GM21529 (cell line): ENCODE measurements around the gene GPS1.
A peak's percentile ranks its signal among the peaks of the same experiment; 100 is the strongest.

ENCODE experiments used
- ATAC-seq: cut with Tn5 transposase; IDR thresholded peaks from one replicate; pipeline ENCODE4 v1.9.1; 2021; ENCODE audit not compliant: unreplicated experiment

Gene GPS1

DNA sequence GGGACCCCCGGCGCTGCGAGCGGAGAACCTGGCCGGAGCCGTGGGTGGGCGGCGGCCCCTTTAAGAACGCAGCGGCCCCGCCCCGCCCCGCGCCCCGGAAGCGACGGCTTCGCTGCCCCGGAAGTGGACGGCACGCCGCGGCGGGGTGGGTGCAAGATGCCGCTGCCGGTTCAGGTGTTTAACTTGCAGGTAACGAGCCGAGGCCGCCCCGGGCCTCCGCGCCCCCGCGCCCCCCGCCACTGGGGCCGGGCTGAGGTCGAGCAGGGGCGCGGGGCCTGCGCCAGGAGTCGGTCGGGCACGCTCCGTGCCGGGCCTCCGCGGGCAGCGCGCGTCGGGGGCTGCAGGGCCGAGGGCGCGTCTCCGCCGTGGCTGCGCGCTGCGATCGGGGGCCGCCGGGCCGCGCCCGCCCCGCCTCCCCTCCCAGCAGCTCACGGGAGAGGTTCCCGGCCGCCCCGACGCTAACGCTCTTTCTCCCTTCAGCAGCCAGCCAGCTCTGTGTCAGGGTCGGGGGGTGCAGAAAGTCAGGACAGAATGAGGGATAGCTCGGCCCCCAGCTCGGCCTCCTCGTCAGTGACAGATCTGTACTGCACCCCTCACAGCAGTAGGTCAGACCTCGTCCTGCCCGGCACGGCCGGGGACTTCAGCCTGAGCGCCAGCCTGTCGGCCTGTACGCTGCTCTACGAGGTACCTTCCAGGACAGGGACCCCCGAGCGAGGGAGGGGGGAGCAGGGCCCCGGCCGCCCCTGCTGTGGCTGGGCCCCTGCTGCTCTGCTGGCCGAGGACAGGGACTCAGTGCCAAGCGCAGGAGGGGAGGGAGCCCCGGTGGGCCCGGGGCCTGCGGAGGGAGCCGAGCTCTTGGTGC is at the start of gene GPS1, which contains the start of gene RFNG:
Gene GPS1, plus strand, starts transcription at position 123 of the 862 bp plus-strand sequence. Its CDS starts 34 bp downstream, at position 157.
Gene RFNG, minus strand, starts transcription at position 36 of the 862 bp plus-strand sequence. CDS start 45 bp downstream, outside the sequence.
- ATAC-seq: peak; percentile 48

- ATAC-seq: no peak
Measured at GRCh38 chr17:82003411-82004381, 48.0 kb upstream of the GPS1 start.

GRCh38 chr17:82004517-82005455 is 46.9 kb upstream of the GPS1 start:
- no peak for ATAC-seq

DNA sequence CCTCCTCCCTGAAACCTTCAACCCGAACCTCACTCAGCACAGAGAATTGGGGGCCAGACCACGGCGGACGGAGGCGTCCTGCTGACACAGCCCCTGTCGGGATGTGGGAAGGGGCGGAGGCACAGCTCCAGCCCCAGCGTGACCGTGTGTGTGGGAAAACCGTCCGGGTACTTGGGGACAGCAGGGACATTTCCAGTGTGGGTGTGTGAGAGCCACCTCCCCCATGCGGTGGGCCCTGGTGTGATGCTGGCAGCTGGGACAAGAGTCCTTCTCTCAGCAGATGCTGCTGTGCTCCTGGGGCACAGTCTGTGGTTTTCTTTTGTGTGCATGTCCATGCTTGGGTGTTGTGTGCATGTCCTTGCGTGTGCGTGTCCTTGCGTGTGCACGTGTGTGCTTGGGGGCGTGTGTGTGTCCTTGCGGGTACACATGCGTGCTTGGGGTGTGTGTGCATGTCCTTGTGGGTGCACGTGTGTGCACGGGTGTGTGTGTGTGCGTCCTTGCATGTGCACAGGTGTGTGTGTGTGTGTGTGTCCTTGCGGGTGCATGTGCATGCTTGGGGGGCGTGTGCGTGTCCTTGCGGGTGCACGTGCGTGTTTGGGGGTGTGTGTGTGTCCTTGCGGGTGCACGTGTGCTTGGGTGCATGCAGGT is 45.9 kb upstream of the GPS1 start:
- ATAC-seq: no peak

DNA sequence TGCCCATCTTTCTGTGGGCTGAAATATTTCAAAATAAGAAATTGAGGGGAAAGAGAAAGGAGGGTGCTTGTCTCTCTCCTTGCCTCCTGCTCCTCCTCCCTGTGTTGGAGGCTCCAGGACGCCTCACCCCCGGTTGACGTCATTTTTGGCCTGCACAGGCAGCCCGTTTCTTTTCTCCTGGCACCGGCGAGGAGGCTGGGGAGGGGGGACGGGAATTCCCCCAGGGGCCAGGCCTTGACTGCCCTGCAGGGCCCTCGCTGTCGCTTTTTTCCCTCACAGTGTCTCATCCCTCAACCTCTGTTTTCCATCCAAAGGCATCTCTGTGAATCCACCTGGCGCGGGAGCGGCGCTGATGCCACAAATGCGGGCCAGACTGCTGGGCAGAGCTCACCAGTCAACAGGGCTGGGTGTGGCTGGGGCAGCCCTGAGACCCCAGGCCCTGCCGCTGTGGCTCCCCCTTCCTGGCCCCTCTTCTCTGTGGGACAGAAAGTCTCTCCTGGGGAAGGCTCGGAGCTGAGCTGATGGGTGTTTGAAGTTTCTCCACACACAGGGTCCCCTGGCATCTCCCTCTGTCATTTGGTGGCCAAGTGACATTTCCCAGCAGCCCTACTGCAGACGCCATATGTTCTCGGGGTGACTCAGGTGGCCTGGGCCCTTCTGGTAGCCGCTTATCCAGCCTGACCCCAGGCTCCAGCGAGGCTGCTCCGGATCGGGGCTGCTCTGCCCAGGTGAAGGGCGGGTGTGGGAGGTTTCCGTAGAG is 45.0 kb upstream of the GPS1 start:
- ATAC-seq: no peak

GRCh38 chr17:82007228-82007494 is 44.5 kb upstream of the GPS1 start:
- no peak for ATAC-seq

- ATAC-seq: no peak
Measured at GRCh38 chr17:82007495-82008257, 44.0 kb upstream of the GPS1 start.

GRCh38 chr17:82008258-82008940 is 43.3 kb upstream of the GPS1 start:
- ATAC-seq: no peak

DNA sequence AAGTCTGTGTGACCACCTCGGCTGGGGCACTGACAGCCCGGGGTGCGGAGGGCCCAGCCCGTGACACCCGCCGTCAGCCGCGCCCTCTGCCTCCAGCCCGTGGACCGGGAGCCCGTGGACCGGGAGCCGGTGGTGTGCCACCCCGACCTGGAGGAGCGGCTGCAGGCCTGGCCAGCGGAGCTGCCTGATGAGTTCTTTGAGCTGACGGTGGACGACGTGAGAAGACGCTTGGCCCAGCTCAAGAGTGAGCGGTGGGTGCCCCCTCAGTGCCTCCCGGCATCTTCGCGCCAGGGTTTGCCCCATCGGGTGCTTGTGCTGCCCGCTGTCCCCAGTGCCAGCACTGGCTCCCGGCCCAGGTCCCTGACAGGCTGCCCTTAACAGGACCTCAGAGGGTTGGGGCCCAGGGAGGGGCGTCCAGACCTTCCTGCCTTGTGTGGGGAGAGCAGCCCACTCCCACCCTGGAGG is 42.7 kb upstream of the GPS1 start:
- ATAC-seq: no peak

- no peak for ATAC-seq
Measured at GRCh38 chr17:82009413-82009812, 42.3 kb upstream of the GPS1 start.

DNA sequence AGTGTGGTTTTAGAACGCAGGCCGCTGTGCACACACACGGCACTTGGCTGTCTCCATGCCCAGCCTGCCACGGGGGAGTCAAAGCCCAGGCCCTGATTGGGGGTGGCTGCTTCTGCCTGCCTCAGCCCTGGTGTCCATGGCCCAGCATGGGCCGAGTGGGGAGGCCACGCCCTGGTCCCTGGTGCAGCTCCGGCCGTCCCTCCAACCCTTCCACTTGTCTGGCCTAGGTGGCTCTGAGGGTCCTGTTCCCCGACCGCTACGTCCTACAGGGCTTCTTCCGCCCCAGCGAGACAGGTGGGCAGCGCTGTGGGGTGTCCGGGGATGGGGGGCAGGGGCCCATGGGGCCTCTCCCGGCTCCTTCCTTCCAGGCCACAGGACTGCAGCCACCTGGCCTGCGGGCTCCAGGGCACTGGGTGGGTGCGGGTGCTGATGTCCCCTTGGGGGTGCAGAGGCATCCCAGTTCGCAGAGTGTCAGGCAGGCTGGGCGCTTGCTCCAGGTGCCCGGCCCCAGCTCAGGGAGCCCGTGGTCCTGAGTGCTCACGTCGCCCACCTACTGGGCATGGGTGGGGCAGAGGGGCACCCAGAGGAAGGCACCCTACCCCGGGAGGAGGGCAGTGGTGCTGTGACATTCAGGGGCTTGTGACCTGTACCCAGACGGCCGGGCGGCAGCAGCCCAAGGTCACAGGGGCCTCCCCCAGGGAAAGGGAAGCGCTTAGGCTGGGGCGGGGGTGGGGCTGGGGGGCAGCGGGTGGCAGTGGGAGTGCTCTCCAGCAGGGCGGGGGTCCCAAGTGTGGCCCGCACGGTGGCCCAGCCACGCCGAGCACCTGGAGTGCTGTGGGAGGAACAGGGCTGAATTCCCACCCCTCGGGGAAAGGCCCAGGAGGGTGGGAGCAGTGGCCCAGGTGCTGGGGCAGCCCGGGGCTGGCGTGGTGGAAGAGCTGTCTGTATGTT is 40.8 kb upstream of the GPS1 start:
- ATAC-seq: no peak

- no peak for ATAC-seq
Measured at GRCh38 chr17:82011617-82012187, 40.0 kb upstream of the GPS1 start.

DNA sequence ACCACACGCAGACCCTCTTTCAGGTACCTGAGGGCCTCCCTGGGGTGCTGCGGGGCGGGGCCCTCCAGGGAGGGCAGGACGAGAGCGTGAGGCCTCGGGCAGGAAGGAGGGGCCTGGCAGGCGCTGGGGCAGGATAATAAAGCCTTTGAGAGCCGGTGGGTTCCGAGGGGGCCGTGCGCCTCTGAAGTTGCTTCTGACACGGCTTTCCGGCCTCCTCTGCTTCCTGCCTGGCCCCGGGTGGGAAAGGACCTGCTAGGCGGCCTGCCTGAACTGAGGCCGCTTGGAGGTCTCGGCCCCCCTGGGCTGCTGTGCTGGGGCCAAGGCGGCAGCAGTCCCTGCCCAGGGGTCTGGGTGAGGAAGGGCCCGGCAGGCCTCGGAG is 39.4 kb upstream of the GPS1 start:
- ATAC-seq: no peak

GRCh38 chr17:82012640-82013295 is 38.9 kb upstream of the GPS1 start:
- ATAC-seq: no peak

GRCh38 chr17:82013341-82013740 is 38.4 kb upstream of the GPS1 start:
- no peak for ATAC-seq

DNA sequence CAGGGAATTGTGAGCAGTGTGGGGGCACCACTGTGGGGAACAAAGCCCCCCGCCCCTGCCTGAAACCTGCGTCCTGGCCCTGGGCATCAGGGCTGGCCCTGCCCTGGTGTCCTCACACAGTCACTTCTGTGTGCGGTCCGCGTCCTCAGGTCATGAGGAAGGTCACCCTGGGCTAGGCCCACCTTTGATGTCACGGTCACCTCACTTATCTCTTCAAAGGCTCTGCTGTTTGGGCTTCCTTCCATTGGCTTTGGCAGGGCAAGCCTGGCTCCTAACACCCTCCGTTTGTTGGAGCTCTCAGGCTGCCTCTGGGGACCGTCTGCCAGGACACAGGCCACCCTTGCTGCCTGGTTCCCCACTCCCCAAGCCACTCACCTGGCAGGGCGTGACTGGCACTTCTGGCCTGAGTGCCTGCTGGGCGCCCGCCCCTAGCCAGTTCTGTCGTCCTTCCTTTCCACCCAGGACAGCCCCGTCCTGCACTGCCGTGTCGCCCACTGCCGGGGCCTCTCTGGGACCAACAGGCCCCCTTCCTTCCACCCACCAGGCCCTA is 37.9 kb upstream of the GPS1 start:
- no peak for ATAC-seq
